ENCODE measurements around the gene HPCAL1.

Gene HPCAL1

GRCh38 chr2:10373931-10374330 lies 71.2 kb downstream of the HPCAL1 start:
- TF ChIP-seq CTCF (IDR thresholded peaks at IDR 0.05; ENCODE audit: insufficient read depth, missing control alignments): no peak
- DNase-seq (ENCODE audit: insufficient read length, low spot score) (no peak), FAIRE-seq (no peak)

GRCh38 chr2:10374362-10374943 lies 71.7 kb downstream of the HPCAL1 start:
- DNase-seq (ENCODE audit: insufficient read length, low spot score): no peak
- TF ChIP-seq CTCF (IDR thresholded peaks at IDR 0.05; ENCODE audit: insufficient read depth, missing control alignments): no peak
- no peak for FAIRE-seq

GRCh38 chr2:10375570-10376281 lies 73.0 kb downstream of the HPCAL1 start:
- DNase-seq (ENCODE audit: insufficient read length, low spot score) (no peak), FAIRE-seq (no peak)
- TF ChIP-seq CTCF (IDR thresholded peaks at IDR 0.05; ENCODE audit: insufficient read depth, missing control alignments): no peak

GRCh38 chr2:10377052-10377746 lies 74.5 kb downstream of the HPCAL1 start:
- no peak for TF ChIP-seq CTCF (IDR thresholded peaks at IDR 0.05; ENCODE audit: insufficient read depth, missing control alignments)
- FAIRE-seq: no peak
- no peak for DNase-seq (ENCODE audit: insufficient read length, low spot score)

GRCh38 chr2:10377747-10378085 lies 75.0 kb downstream of the HPCAL1 start:
- DNase-seq (ENCODE audit: insufficient read length, low spot score) (no peak), FAIRE-seq (no peak)
- TF ChIP-seq CTCF (IDR thresholded peaks at IDR 0.05; ENCODE audit: insufficient read depth, missing control alignments): no peak

GRCh38 chr2:10378189-10378588 lies 75.5 kb downstream of the HPCAL1 start:
- no peak for TF ChIP-seq CTCF (IDR thresholded peaks at IDR 0.05; ENCODE audit: insufficient read depth, missing control alignments)
- no peak for DNase-seq (ENCODE audit: insufficient read length, low spot score)
- FAIRE-seq: no peak

All from D721Med (cell line).